ENCODE measurements around the gene MRFAP1L1. TPM values are rescaled to one million over a fixed set of nuclear protein-coding genes. Genes with fewer than 3 reads are reported as not detected.

The MRFAP1L1 gene
- total RNA-seq, 1 donor from 2014 or later, result 53.6 TPM

DNA sequence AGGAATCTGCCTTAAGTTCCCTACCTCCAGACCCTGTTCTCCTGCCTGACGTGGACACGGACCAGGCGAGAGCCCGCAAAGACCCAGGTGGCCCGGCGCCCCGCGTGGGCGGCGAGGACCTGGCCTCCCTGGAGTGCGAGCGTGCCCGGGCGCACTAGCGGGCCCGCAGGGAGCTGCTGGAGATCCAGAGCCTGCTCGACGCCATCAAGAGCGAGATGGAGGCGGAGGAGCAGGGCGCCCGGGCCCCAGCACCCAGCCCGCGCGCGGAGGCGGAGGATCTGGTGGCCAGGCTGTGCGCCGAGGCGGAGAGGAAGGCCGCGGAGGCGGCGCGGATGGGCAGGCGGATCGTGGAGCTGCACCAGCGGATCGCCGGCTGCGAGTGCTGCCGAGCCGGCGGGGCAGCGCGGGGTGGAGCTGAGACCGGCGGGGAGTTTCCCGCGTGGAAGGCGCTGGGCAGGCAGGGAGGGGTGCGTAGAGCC lies 51.0 kb downstream of the MRFAP1L1 start:
- peaks cover 4% of the 10 kb centered on the region for H3K27me3 ChIP-seq (ENCODE audit: control insufficient read depth, insufficient read depth, low read length)
- DNase-seq (ENCODE audit: low read depth), result no peak
- TF ChIP-seq, protein P1, sequence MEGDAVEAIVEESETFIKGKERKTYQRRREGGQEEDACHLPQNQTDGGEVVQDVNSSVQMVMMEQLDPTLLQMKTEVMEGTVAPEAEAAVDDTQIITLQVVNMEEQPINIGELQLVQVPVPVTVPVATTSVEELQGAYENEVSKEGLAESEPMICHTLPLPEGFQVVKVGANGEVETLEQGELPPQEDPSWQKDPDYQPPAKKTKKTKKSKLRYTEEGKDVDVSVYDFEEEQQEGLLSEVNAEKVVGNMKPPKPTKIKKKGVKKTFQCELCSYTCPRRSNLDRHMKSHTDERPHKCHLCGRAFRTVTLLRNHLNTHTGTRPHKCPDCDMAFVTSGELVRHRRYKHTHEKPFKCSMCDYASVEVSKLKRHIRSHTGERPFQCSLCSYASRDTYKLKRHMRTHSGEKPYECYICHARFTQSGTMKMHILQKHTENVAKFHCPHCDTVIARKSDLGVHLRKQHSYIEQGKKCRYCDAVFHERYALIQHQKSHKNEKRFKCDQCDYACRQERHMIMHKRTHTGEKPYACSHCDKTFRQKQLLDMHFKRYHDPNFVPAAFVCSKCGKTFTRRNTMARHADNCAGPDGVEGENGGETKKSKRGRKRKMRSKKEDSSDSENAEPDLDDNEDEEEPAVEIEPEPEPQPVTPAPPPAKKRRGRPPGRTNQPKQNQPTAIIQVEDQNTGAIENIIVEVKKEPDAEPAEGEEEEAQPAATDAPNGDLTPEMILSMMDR (IDR thresholded peaks at IDR 0.05; ENCODE audit: insufficient read depth, low read length, poor library complexity, severe bottlenecking), result no peak
- H3K36me3 ChIP-seq (ENCODE audit: control insufficient read depth, insufficient read depth, low read length), result no peaks in the 10 kb centered on the region
- peak overlapping the region; percentile 26 for H3K4me3 ChIP-seq (ENCODE audit: low read depth, low read length)

GRCh38 chr4:6658209-6658595 lies 51.5 kb downstream of the MRFAP1L1 start:
- H3K27me3 ChIP-seq (ENCODE audit: control insufficient read depth, insufficient read depth, low read length), result no peaks in the 10 kb centered on the region

More at GRCh38 chr4:6658209-6658595, 51.5 kb downstream of the MRFAP1L1 start:
- Histone ChIP-seq H3K36me3 (ENCODE audit: control insufficient read depth, insufficient read depth, low read length) (no peaks in the 10 kb centered on the region), H3K4me3 (ENCODE audit: low read depth, low read length) (no peak overlapping the region)
- TF ChIP-seq, protein P1 (IDR thresholded peaks at IDR 0.05; ENCODE audit: insufficient read depth, low read length, poor library complexity, severe bottlenecking), result no peak
- no peak for DNase-seq (ENCODE audit: low read depth)

Other genes starting within 250 kb of the MRFAP1L1 start
- gene PPP2R2C, start 237.3 kb downstream of the MRFAP1L1 start, total RNA-seq, result not detected in 2 replicates
- gene MAN2B2, start 134.7 kb downstream of the MRFAP1L1 start, total RNA-seq, result 24.0 and 27.0 TPM in 2 replicates
- 238 and 255 TPM in 2 replicates for gene MRFAP1, start 69.2 kb downstream of the MRFAP1L1 start, total RNA-seq
- 6.8 and 8.8 TPM in 2 replicates for gene S100P, start 16.0 kb downstream of the MRFAP1L1 start, total RNA-seq
- gene BLOC1S4, start 6.3 kb upstream of the MRFAP1L1 start, total RNA-seq, result 21.4 and 23.3 TPM in 2 replicates
- 23.0 and 32.1 TPM in 2 replicates for gene KIAA0232, start 72.9 kb upstream of the MRFAP1L1 start, total RNA-seq
- gene TBC1D14, start 200.0 kb upstream of the MRFAP1L1 start, total RNA-seq, result 52.8 and 53.3 TPM in 2 replicates

All from kidney epithelial cell (primary cell).